HL-60 (cell line): ENCODE results near the gene SCN7A.

Experiments used
- DNase-seq, 2 experiments: peaks; one replicate each; pipeline ENCODE4 v3.0.0-alpha.2; 2010 to 2020; ENCODE audit warnings: low read depth in 1 of 2, low spot score in 1 of 2
- H3K27ac ChIP-seq: fragments of 250-450 bp; sonication (Bioruptor Pico); replicated peaks from 2 replicates; pipeline ENCODE4 v1.5.1; 2020; ENCODE audit warnings: mild to moderate bottlenecking, moderate library complexity
- H3K27me3 ChIP-seq: fragments of 250-450 bp; sonication (Bioruptor Pico); 2 replicates; pipeline ENCODE4 v1.5.1; 2021; ENCODE audit warnings: mild to moderate bottlenecking, moderate library complexity; ENCODE audit not compliant: insufficient read depth, poor library complexity, severe bottlenecking
- H3K4me3 ChIP-seq: replicated peaks from 2 replicates; pipeline ENCODE4 v1.5.1; 2011; ENCODE audit warnings: mild to moderate bottlenecking, control low read depth, low read length; ENCODE audit not compliant: insufficient read depth
- CTCF ChIP-seq: IDR thresholded peaks from one replicate; pipeline ENCODE4 v1.5.1; 2011; ENCODE audit warnings: low read length, control low read depth, inconsistent platforms; ENCODE audit not compliant: insufficient read depth
- GABPA ChIP-seq: IDR thresholded peaks from 2 replicates; pipeline ENCODE4 v1.6.1; 2012; ENCODE audit warnings: low read depth
- POLR2AphosphoS5 ChIP-seq: IDR thresholded peaks from 2 replicates; pipeline ENCODE4 v1.6.1; 2012; ENCODE audit warnings: low read depth
- SPI1 ChIP-seq: IDR thresholded peaks from 2 replicates; pipeline ENCODE4 v1.6.1; 2012; ENCODE audit warnings: low read depth, mild to moderate bottlenecking, borderline replicate concordance
- TF ChIP-seq, protein P1 (sequence below): IDR thresholded peaks from 2 replicates; pipeline ENCODE4 v1.6.1; 2012; ENCODE audit warnings: low read depth; ENCODE audit not compliant: insufficient replicate concordance

The SCN7A gene

GRCh38 chr2:166405569-166405926 lies 88.5 kb downstream of the SCN7A start:
- H3K27me3 ChIP-seq: no peaks in the 10 kb centered on the region
- no peak overlapping the region for H3K27ac ChIP-seq
- TF ChIP-seq, protein P1, sequence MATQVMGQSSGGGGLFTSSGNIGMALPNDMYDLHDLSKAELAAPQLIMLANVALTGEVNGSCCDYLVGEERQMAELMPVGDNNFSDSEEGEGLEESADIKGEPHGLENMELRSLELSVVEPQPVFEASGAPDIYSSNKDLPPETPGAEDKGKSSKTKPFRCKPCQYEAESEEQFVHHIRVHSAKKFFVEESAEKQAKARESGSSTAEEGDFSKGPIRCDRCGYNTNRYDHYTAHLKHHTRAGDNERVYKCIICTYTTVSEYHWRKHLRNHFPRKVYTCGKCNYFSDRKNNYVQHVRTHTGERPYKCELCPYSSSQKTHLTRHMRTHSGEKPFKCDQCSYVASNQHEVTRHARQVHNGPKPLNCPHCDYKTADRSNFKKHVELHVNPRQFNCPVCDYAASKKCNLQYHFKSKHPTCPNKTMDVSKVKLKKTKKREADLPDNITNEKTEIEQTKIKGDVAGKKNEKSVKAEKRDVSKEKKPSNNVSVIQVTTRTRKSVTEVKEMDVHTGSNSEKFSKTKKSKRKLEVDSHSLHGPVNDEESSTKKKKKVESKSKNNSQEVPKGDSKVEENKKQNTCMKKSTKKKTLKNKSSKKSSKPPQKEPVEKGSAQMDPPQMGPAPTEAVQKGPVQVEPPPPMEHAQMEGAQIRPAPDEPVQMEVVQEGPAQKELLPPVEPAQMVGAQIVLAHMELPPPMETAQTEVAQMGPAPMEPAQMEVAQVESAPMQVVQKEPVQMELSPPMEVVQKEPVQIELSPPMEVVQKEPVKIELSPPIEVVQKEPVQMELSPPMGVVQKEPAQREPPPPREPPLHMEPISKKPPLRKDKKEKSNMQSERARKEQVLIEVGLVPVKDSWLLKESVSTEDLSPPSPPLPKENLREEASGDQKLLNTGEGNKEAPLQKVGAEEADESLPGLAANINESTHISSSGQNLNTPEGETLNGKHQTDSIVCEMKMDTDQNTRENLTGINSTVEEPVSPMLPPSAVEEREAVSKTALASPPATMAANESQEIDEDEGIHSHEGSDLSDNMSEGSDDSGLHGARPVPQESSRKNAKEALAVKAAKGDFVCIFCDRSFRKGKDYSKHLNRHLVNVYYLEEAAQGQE: no peak
- TF ChIP-seq CTCF (no peak), GABPA (no peak), POLR2AphosphoS5 (no peak), SPI1 (no peak)
- no peak overlapping the region for H3K4me3 ChIP-seq
- no peak for DNase-seq

DNA sequence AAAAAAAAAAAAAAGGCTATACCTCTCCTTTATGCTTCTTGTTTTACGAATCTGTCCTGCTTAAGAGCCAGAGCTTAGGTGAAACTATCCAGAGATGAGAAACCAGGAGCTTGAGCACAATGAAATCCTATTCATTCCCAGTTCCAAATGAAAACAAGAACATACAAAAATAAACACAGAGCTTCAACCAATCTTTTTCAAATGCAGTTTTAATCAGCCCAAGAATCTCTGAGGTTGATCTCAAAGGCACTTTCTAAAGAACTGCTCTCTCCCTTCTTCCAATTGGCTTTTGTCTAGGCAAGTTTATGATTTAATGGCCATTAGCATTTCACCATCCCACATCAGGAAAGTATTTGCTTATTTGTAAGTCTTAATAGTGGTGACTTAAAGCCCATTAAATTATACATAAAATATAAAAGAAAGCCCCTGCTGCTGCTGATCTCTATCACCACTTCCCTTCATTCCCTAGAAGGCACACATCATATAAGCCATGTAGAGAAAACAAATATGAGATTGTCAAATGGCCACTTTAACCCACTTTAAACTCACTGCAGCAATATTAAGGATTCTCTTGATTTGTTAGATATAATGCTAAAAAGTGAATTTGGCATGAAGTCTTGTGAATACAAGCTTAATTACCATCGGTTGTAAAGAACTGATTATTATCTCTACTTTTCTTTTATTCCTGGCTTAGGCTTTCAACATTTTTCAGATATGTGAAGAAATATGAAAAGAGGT lies 89.0 kb downstream of the SCN7A start:
- no peak for TF ChIP-seq POLR2AphosphoS5
- TF ChIP-seq GABPA: no peak
- H3K4me3 ChIP-seq: no peak overlapping the region
- no peaks in the 10 kb centered on the region for H3K27me3 ChIP-seq
- H3K27ac ChIP-seq: no peak overlapping the region
- DNase-seq: no peak

GRCh38 chr2:166394245-166394644 lies 99.8 kb downstream of the SCN7A start:
- Histone ChIP-seq H3K27me3 (no peaks in the 10 kb centered on the region), H3K4me3 (no peak overlapping the region), H3K27ac (no peak overlapping the region)
- DNase-seq: no peak
- TF ChIP-seq GABPA: no peak
- TF ChIP-seq CTCF: no peak
- no peak for TF ChIP-seq POLR2AphosphoS5
- TF ChIP-seq SPI1: no peak
- TF ChIP-seq, protein P1: no peak

DNA sequence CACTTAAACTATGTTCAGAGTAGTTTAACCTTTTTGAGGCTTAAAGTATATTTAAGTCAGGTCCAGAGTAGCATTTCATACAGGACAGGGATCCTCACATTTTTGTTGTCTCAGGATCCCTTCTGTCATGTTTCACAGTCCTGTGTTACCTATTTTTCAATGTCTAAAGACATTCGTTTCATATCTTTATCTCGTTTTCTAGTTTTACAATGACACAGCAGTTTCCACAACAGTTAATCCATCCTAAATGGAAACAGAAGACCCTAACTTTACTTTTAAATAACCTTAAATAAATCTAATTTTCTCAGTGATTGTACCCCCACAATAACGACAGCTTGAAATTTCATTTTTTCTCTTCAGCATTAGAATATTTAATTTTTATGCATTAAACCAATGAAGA lies 101.0 kb downstream of the SCN7A start:
- Histone ChIP-seq H3K27ac (no peak overlapping the region), H3K27me3 (no peaks in the 10 kb centered on the region), H3K4me3 (no peak overlapping the region)
- TF ChIP-seq CTCF (no peak), SPI1 (no peak), GABPA (no peak), POLR2AphosphoS5 (no peak)
- TF ChIP-seq, protein P1: no peak
- DNase-seq: no peak
